Transverse colon (tissue), 4 donors: Measurements from ENCODE around the gene PRIM1. TPM values are rescaled to one million over a fixed set of nuclear protein-coding genes. Genes with fewer than 3 reads are reported as not detected.
"Not testable (repeated sequence)": the region's sequence is repeated elsewhere in the genome, so short reads cannot be mapped to it uniquely, and the experiment has no call there.

Source experiments
- DNase-seq: peaks from one replicate; pipeline ENCODE4 v3.0.0-alpha.2; 2019
- H3K27ac ChIP-seq, 4 donors: fragments of 200-600 bp; sonication (generic); 2 replicates each; pipeline ENCODE4 v1.5.1; 2016 to 2018; ENCODE audit warnings: inconsistent platforms in 4 of 4
- H3K27me3 ChIP-seq: fragments of 200-600 bp; sonication (generic); 2 replicates; pipeline ENCODE4 v1.5.1; 2017; ENCODE audit warnings: inconsistent platforms
- H3K36me3 ChIP-seq, 4 donors: fragments of 200-600 bp; sonication (generic); 2 replicates each; pipeline ENCODE4 v1.5.1; 2017 to 2019; ENCODE audit warnings: inconsistent platforms in 4 of 4
- H3K4me1 ChIP-seq, 4 donors: fragments of 200-600 bp; sonication (generic); 2 replicates each; pipeline ENCODE4 v1.5.1; 2017 to 2020; ENCODE audit warnings: inconsistent platforms in 4 of 4
- H3K4me3 ChIP-seq, 4 donors: fragments of 200-600 bp; sonication (generic); 1 replicate in 1 of 4; 2 replicates in 3 of 4; pipeline versions ENCODE4 v1.5.1 to v1.6.1; 2017 to 2019; ENCODE audit warnings: inconsistent platforms in 4 of 4
- H3K9me3 ChIP-seq, 2 donors: fragments of 200-600 bp; sonication (generic); 2 replicates each; pipeline ENCODE4 v1.5.1; 2017 to 2019; ENCODE audit warnings: inconsistent platforms in 2 of 2
- CTCF ChIP-seq, 5 experiments: fragments of 200-600 bp in 3 of 5; fragments of 450-650 bp in 2 of 5; sonication (generic) in 3 of 5; IDR thresholded peaks; 1 replicate in 2 of 5; 2 replicates in 3 of 5; pipeline ENCODE4 v1.5.1; 2016 to 2017; ENCODE audit warnings: antibody characterized with exemption in 5 of 5, inconsistent platforms in 3 of 5, mild to moderate bottlenecking in 2 of 5, moderate library complexity in 1 of 5
- EP300 ChIP-seq: sonication (generic); formaldehyde crosslinking; IDR thresholded peaks from one replicate; pipeline ENCODE4 v1.6.1; 2017; ENCODE audit warnings: antibody characterized with exemption, low read depth
- POLR2A ChIP-seq: fragments of 450-650 bp; IDR thresholded peaks from one replicate; pipeline ENCODE4 v1.6.1; 2016; ENCODE audit warnings: antibody characterized with exemption, mild to moderate bottlenecking, moderate library complexity
- POLR2AphosphoS5 ChIP-seq, 3 donors: sonication (generic); formaldehyde crosslinking; IDR thresholded peaks; one replicate each; pipeline ENCODE4 v1.6.1; 2016; ENCODE audit warnings: antibody characterized with exemption in 3 of 3
- WGBS, 2 donors: methylation state at CpG; one replicate each; pipeline ENCODE4 v1.1.5; 2018; ENCODE audit warnings: low coverage in 1 of 2; 5-methylcytosine and 5-hydroxymethylcytosine counted together
- in situ Hi-C, 4 donors: fragments of 200-750 bp; cut with MboI; loops; one replicate each; pipeline versions ENCODE4 v1.15.0 to v1.15.1; 2017; ENCODE audit warnings: low sequenced_read_pairs in 3 of 4, low pct_ligation_motif_present in 1 of 4, low pct_unique_long_range_greater_than_20kb in 1 of 4
- intact Hi-C: fragments of 100-400 bp; cut with DNase I; formaldehyde crosslinking; loops from one replicate; pipeline ENCODE4 v1.15.1; 2023; ENCODE audit warnings: low total_unique reads
- total RNA-seq, 4 donors: library from RNA; depleted of rRNA; stranded (reverse); fragments of >200 nt; gene quantifications; one replicate each; pipeline ENCODE4 v1.1.0, GENCODE V29; 2016

PRIM1 gene
- total RNA-seq, 4 donors from 2014 or later: 1.4 to 10.6 (median 5.6) TPM; not detected in 1

- TF ChIP-seq POLR2A: no peak
- TF ChIP-seq CTCF (IDR thresholded peaks at IDR 0.05): no peak
- no peak for TF ChIP-seq EP300
- TF ChIP-seq POLR2AphosphoS5 (IDR thresholded peaks at IDR 0.05): no peak
- DNase-seq: no peak
- H3K4me3 ChIP-seq: no peak overlapping the region
- peaks cover 0 to 2% of the 10 kb centered on the region in 2 donors for H3K9me3 ChIP-seq
- intact Hi-C loops (no loop called here), in situ Hi-C loops (loop anchor here in 1 of 4 donors (10.0 to 25.0 kb wide), 2 partner anchors 241 to 434 kb away; a partner anchor contains a TSS)
- no peaks in the 10 kb centered on the region for H3K27me3 ChIP-seq
- H3K36me3 ChIP-seq: no peaks in the 10 kb centered on the region
- WGBS, 2 donors: 91 to 100% methylated on average over 1 of the region's 1 CpG
- peaks cover 0 to 17% (median 9%) of the 10 kb centered on the region in 4 donors for H3K4me1 ChIP-seq
- no peak overlapping the region for H3K27ac ChIP-seq
Measured at GRCh38 chr12:56753566-56753965, 1.4 kb upstream of the PRIM1 start.

DNA sequence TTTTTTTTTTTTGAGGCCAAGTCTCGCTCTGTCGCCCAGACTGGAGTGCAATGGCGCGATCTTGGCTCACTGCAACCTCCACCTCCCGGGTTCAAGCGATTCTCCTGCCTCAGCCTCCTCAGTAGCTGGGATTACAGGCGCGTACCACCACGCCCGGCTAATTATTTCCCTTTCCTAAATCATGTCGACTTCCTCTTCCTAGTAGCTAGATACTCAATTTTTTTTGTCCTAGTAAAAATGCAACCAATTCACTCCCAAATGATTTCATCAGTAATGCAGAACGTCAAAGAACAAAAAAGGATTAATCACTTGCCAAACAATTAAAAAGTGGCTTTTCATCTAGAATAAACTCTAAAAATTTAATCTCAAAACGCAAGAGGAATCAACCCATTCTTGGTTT is 1.5 kb downstream of the PRIM1 start:
- H3K27me3 ChIP-seq, H3K9me3 ChIP-seq, H3K4me3 ChIP-seq, H3K36me3 ChIP-seq, DNase-seq, intact Hi-C loops: not testable (repeated sequence)
- WGBS, 2 donors: 84 to 94% methylated on average over 9 to 13 of the region's 13 CpGs
- Histone ChIP-seq H3K4me1 (peaks cover 0 to 17% (median 9%) of the 10 kb centered on the region in 4 donors), H3K27ac (peak overlapping the region in 3 of 4 donors; percentile 80 to 90 (median 84))
- in situ Hi-C loops: loop anchor here in 1 of 4 donors (10.0 to 25.0 kb wide), 2 partner anchors 244 to 437 kb away; a partner anchor contains a TSS

DNA sequence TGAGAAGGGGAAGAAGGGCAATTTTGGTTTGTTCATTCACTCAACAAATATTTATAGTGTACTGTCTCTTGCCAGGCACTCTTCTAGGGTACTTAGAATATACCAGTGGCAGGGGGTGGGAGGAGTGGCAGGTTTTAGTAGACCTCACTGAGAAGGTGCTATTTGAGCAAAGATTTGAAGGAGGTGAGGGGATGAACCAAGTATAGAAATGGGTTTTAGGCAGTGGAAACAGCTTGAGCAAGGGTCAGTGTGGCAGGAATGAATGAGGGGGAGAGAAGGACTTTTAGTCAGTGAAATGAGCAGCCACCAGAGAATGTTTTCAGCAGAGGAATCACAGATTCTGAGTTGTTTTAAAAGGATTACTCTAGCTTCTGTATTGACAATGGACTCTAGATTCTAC is 2.3 kb downstream of the PRIM1 start:
- Histone ChIP-seq H3K4me1 (peaks cover 0 to 17% (median 9%) of the 10 kb centered on the region in 4 donors), H3K27ac (peak overlapping the region in 1 of 4 donors; percentile 29), H3K27me3 (no peaks in the 10 kb centered on the region), H3K9me3 (no peaks in the 10 kb centered on the region), H3K4me3 (no peak overlapping the region), H3K36me3 (no peaks in the 10 kb centered on the region)
- intact Hi-C loops: no loop called here
- in situ Hi-C loops: loop anchor here in 1 of 4 donors (10.0 to 25.0 kb wide), 2 partner anchors 245 to 437 kb away; a partner anchor contains a TSS
- no peak for TF ChIP-seq CTCF (IDR thresholded peaks at IDR 0.05)
- no peak for TF ChIP-seq POLR2A
- no peak for TF ChIP-seq EP300
- no peak for TF ChIP-seq POLR2AphosphoS5 (IDR thresholded peaks at IDR 0.05)
- no peak for DNase-seq

DNA sequence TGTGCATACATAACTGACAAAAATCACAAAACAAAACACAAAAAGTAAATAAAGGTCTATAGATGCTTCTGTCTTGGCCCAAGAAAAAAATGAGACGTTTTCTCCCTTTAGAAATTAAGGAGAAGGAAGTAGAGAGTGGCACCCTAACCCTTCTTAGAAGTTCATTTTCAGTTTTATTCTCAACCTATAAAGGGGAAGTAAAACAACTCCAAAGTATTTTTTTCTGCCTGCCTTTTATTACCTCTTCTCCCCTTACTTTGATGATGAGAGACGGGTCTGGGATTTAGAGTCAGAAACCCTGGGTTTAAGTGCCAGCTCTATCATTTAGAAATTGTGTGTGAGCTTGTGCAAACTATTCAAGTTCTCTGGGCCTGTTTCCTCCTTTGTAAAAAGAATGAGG is 2.8 kb downstream of the PRIM1 start:
- peak overlapping the region in 2 of 4 donors; percentile 29 to 34 for H3K27ac ChIP-seq
- WGBS, 2 donors: 46 to 55% methylated on average over 2 of the region's 2 CpGs

More for the DNA sequence above, 2.8 kb downstream of the PRIM1 start:
- intact Hi-C loops (no loop called here), in situ Hi-C loops (no loop called here)
- Histone ChIP-seq H3K4me3 (no peak overlapping the region), H3K9me3 (no peaks in the 10 kb centered on the region), H3K4me1 (peaks cover 0 to 17% (median 9%) of the 10 kb centered on the region in 4 donors), H3K27me3 (no peaks in the 10 kb centered on the region), H3K36me3 (peaks cover 0 to 2% (median 0%) of the 10 kb centered on the region in 4 donors)
- TF ChIP-seq POLR2AphosphoS5 (IDR thresholded peaks at IDR 0.05) (no peak), POLR2A (no peak), EP300 (no peak), CTCF (IDR thresholded peaks at IDR 0.05) (no peak)
- DNase-seq: no peak
